ENCODE results near the gene TH.
"Not testable (repeated sequence)": the region's sequence is repeated elsewhere in the genome, so short reads cannot be mapped to it uniquely, and the experiment has no call there.

TH gene

DNA sequence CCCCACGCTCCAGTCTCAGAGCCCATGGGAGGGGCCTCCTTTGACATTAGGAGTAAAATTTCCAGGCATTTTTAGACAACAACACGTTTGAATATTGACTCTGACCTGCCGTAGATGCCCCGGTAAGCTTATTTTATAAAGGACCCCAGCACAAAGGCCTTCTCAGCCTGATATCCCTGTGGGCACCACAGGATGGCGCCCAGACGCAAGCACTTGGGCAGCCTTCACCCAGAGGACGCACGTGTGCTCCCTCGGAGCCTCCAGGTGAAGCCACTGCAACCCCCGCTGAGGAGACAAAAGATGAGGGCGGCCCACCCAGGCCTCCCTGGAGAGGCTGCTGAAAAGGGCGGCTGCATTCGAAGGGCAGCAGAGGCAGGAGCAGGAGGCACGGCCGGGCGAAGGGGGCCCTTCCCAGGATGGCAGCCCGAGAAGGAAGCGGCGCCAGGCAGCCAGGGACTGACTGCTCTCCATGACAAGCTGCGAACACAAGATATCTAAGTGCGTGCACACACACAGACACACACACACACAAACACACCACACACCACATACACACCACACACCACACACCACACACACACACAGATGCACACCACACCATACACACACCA, 15.2 kb upstream of the TH start:
- H3K4me3 ChIP-seq (ENCODE audit: insufficient read depth, low read depth, low read length, poor library complexity, severe bottlenecking), result no peak overlapping the region

DNA sequence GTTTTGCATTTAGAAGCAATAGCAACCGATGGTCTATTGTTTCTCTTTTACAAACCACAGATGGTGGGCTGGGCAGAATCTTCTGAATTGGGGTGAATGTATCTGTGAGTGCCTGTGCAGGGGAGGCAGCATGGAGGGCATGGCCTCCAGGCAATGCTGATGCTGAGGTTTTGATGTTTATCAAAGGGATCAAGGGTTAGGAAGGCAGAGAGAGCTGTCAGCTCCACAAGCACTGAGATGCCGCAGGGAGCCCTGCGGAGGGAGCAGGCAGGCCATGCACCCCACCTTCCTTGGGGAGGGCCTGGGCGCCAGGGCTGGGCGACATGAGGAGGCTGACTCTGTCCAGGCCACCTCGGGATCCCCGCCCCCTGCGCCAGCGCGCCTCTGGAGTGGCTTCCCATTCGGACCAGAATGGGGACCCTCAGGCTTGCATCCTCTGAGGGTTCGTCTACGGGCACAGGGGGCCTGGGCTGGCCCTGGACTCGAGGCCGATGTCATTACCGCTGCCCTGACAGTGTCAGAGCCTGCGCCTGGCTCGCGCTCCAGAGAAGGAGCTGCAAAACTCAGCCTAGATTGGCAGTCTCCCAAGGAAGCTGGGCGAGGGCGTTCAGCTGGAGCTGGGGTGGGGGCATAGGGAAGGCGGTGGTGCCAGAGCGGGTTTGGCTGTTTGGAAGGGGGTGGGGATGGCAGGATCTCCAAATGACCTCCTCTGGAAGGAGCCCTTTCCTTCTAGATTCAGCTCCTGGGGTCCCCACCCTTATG, 13.9 kb upstream of the TH start:
- H3K4me3 ChIP-seq (ENCODE audit: insufficient read depth, low read depth, low read length, poor library complexity, severe bottlenecking), result no peak overlapping the region
- H3K9me3 ChIP-seq (ENCODE audit: control insufficient read depth, low read length), result no peaks in the 10 kb centered on the region
- peaks cover 2% of the 10 kb centered on the region for H3K4me1 ChIP-seq (ENCODE audit: control insufficient read depth, insufficient read depth, low read length, poor library complexity, severe bottlenecking)
- no peak overlapping the region for H3K27ac ChIP-seq (ENCODE audit: insufficient read depth, low read length, poor library complexity, severe bottlenecking)
- H3K27me3 ChIP-seq (replicated peaks; ENCODE audit: control insufficient read depth, insufficient read depth, low read length, poor library complexity, severe bottlenecking), result no peaks in the 10 kb centered on the region
- DNase-seq, result no peak
- H3K36me3 ChIP-seq (ENCODE audit: control insufficient read depth, insufficient read depth, low read length), result no peaks in the 10 kb centered on the region

More for the DNA sequence above, 15.2 kb upstream of the TH start:
- peaks cover 2% of the 10 kb centered on the region for H3K4me1 ChIP-seq (ENCODE audit: control insufficient read depth, insufficient read depth, low read length, poor library complexity, severe bottlenecking)
- no peak overlapping the region for H3K27ac ChIP-seq (ENCODE audit: insufficient read depth, low read length, poor library complexity, severe bottlenecking)
- no peaks in the 10 kb centered on the region for H3K9me3 ChIP-seq (ENCODE audit: control insufficient read depth, low read length)
- peak in 1 of 3 donors; percentile 12 for DNase-seq
- H3K27me3 ChIP-seq (replicated peaks; ENCODE audit: control insufficient read depth, insufficient read depth, low read length, poor library complexity, severe bottlenecking), result no peaks in the 10 kb centered on the region
- no peaks in the 10 kb centered on the region for H3K36me3 ChIP-seq (ENCODE audit: control insufficient read depth, insufficient read depth, low read length)

DNA sequence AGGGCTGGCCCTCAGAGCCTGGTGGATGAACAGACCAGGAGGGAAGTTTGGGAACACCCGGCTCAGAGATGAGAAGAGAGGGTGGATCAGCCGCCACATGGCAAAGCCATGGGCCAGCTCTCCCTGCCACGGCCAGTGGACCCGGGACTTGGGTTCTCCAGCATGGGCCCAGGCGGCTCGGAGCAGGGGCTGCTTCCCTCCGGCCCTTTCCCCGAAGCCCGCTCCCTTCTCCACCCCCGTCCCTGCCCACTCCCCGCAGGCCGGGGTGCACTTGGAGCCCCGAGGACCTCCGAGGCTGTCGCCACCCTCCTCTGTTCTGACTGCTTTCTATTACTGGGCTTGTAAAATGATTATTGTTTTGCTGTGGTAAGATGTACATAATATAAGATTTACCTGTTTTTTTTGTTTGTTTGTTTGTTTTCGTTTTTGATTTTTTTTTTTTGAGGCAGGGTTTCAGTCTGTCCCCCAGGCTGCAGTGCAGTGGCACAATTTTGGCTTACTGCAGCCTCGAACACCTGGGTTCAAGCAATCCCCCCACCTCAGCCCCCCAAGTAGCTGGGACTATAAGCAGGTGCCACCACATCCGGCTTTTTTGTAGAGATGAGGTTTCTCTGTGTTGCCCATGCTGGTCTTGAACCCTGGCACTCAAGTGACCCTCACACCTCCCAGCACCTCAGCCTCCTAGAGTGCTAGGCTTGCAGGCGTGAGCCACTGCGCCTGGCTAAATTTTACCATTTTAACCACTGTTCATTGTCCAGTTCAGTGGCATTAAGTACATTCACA, 11.3 kb upstream of the TH start:
- Histone ChIP-seq H3K36me3 (ENCODE audit: control insufficient read depth, insufficient read depth, low read length) (no peaks in the 10 kb centered on the region), H3K9me3 (ENCODE audit: control insufficient read depth, low read length) (no peaks in the 10 kb centered on the region), H3K4me3 (ENCODE audit: insufficient read depth, low read depth, low read length, poor library complexity, severe bottlenecking) (no peak overlapping the region), H3K4me1 (ENCODE audit: control insufficient read depth, insufficient read depth, low read length, poor library complexity, severe bottlenecking) (peaks cover 2% of the 10 kb centered on the region), H3K27ac (ENCODE audit: insufficient read depth, low read length, poor library complexity, severe bottlenecking) (no peak overlapping the region), H3K27me3 (replicated peaks; ENCODE audit: control insufficient read depth, insufficient read depth, low read length, poor library complexity, severe bottlenecking) (no peaks in the 10 kb centered on the region)
- no peak for DNase-seq

DNA sequence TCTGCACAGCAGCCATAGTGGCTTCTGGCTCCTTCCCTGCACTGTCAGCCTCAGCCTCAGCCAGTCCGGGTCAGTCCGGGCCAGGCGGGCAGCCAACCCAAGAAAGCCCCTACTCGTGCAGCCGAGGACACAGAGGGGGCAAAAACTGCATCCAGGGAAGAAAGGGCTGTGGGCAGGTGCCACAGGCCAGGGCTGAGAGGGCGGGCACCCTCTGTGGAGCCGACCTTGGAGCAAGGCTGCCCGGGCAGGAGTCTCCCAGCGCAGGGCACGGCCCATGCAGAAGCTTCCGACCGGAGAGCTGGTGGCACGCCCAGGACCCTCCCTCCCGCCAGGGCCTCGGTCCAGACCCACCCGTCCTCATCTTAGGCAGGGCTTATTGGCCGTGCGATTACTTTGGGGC, 10.5 kb upstream of the TH start:
- no peak for DNase-seq
- H3K27ac ChIP-seq (ENCODE audit: insufficient read depth, low read length, poor library complexity, severe bottlenecking), result no peak overlapping the region
- H3K4me3 ChIP-seq (ENCODE audit: insufficient read depth, low read depth, low read length, poor library complexity, severe bottlenecking), result no peak overlapping the region
- H3K27me3 ChIP-seq (replicated peaks; ENCODE audit: control insufficient read depth, insufficient read depth, low read length, poor library complexity, severe bottlenecking), result no peaks in the 10 kb centered on the region
- no peaks in the 10 kb centered on the region for H3K36me3 ChIP-seq (ENCODE audit: control insufficient read depth, insufficient read depth, low read length)
- H3K9me3 ChIP-seq (ENCODE audit: control insufficient read depth, low read length), result no peaks in the 10 kb centered on the region
- peaks cover 2% of the 10 kb centered on the region for H3K4me1 ChIP-seq (ENCODE audit: control insufficient read depth, insufficient read depth, low read length, poor library complexity, severe bottlenecking)

DNA sequence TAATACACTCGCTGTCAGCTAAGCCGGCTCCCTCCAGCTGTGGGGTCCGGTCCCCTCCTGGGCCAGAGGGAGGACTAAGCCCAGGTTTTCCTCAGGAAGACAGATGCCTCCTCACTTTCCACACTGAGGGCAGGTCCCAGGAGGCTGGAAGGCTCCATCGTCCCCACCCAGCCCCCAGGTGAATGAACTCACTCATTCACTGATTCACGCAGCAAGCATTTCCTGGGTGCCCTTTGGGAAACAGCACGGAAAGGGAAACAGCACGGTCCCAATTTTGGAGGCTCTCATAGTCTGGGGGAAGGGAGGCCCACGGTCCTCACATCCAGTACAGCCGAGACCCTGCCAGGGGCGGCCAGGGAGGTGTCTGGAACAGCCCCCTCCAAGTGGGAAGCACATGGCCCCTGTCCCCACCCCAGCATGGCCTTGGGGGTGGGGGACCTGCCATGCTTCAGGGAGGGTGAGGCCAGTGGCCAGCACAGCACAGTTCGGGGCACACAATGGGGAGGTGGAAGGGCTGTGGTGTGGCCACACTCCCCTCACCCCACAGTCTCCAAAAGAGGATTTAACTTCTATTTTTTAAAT, 9.3 kb upstream of the TH start:
- no peak for DNase-seq
- Histone ChIP-seq H3K4me3 (ENCODE audit: insufficient read depth, low read depth, low read length, poor library complexity, severe bottlenecking) (no peak overlapping the region), H3K27me3 (replicated peaks; ENCODE audit: control insufficient read depth, insufficient read depth, low read length, poor library complexity, severe bottlenecking) (no peaks in the 10 kb centered on the region), H3K9me3 (ENCODE audit: control insufficient read depth, low read length) (no peaks in the 10 kb centered on the region), H3K27ac (ENCODE audit: insufficient read depth, low read length, poor library complexity, severe bottlenecking) (no peak overlapping the region), H3K4me1 (ENCODE audit: control insufficient read depth, insufficient read depth, low read length, poor library complexity, severe bottlenecking) (no peaks in the 10 kb centered on the region), H3K36me3 (ENCODE audit: control insufficient read depth, insufficient read depth, low read length) (no peaks in the 10 kb centered on the region)

DNA sequence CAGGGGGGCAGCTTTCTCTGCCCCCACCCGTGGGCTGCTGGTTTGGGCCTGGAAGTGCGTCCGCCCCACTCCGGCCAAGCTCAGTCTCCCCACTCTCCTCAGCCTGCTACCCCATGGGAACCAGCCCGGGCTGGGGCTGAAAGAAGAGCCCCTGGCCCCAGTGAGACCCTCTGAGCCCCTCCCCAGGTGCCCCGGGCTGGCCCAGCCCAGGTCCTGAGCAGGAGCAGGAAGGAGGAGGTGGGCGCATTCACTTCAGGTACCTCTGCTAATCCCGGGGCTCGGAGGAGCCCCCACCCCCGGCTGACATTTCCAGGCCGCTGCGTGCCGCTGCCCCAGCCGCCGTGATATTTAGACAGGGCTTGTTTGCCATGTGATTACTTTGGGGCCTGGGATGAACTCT, 8.7 kb upstream of the TH start:
- Histone ChIP-seq H3K9me3 (ENCODE audit: control insufficient read depth, low read length) (no peaks in the 10 kb centered on the region), H3K27ac (ENCODE audit: insufficient read depth, low read length, poor library complexity, severe bottlenecking) (no peak overlapping the region), H3K36me3 (ENCODE audit: control insufficient read depth, insufficient read depth, low read length) (no peaks in the 10 kb centered on the region), H3K27me3 (replicated peaks; ENCODE audit: control insufficient read depth, insufficient read depth, low read length, poor library complexity, severe bottlenecking) (no peaks in the 10 kb centered on the region), H3K4me1 (ENCODE audit: control insufficient read depth, insufficient read depth, low read length, poor library complexity, severe bottlenecking) (no peaks in the 10 kb centered on the region), H3K4me3 (ENCODE audit: insufficient read depth, low read depth, low read length, poor library complexity, severe bottlenecking) (no peak overlapping the region)
- no peak for DNase-seq

DNA sequence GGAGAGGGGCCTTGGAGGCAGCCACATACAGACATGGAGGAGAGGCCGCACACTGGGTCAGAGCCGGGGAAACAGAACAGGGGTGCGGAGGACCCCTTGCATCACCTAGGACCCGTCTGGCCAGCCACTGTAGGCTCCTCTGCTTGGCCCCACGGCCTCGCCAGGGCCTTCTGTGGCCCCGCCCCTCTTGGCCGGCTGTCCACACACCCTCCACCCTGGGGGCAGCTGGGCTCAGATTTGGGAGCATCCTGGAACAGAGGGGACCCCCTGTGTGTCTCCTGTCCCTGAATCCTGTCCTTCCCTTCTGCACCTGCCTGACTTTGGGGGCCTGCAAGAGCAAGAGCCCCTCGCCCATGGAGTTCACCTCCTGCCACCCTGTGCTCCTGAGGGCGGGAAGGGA, 7.9 kb upstream of the TH start:
- no peaks in the 10 kb centered on the region for H3K4me1 ChIP-seq (ENCODE audit: control insufficient read depth, insufficient read depth, low read length, poor library complexity, severe bottlenecking)
- DNase-seq, result no peak
- no peaks in the 10 kb centered on the region for H3K36me3 ChIP-seq (ENCODE audit: control insufficient read depth, insufficient read depth, low read length)
- H3K27me3 ChIP-seq (replicated peaks; ENCODE audit: control insufficient read depth, insufficient read depth, low read length, poor library complexity, severe bottlenecking), result no peaks in the 10 kb centered on the region
- H3K9me3 ChIP-seq (ENCODE audit: control insufficient read depth, low read length), result no peaks in the 10 kb centered on the region
- H3K4me3 ChIP-seq (ENCODE audit: insufficient read depth, low read depth, low read length, poor library complexity, severe bottlenecking), result no peak overlapping the region
- no peak overlapping the region for H3K27ac ChIP-seq (ENCODE audit: insufficient read depth, low read length, poor library complexity, severe bottlenecking)

DNA sequence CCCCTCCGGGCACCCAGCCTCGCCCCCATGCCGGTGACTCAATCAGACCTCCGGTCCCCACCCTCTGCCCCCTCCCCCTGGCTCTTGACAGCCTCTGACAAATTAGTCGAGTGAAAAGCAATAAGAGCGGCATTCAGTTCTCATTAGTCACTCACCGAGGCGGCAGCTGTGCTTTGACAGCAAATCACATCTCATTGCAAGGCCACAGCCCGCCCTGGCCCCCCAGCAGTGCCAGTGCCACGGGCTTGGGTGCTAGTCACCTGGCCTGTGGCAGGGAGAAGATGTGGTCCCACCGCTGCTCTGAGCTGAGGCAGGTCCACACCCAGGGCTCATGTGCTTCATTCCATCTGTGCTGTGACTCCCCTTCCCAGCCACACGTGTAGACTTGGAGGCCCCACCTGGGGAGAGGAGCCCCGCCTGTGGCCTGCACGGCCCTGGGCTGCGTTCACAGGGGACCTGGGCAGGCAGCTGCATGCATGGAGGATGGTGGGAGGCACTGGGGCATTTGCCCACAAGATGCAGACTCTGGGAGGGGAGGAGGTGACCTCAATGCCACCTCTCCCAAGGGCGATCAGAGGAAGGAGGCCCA, 7.4 kb upstream of the TH start:
- no peaks in the 10 kb centered on the region for H3K4me1 ChIP-seq (ENCODE audit: control insufficient read depth, insufficient read depth, low read length, poor library complexity, severe bottlenecking)
- no peaks in the 10 kb centered on the region for H3K9me3 ChIP-seq (ENCODE audit: control insufficient read depth, low read length)
- H3K27me3 ChIP-seq (replicated peaks; ENCODE audit: control insufficient read depth, insufficient read depth, low read length, poor library complexity, severe bottlenecking), result no peaks in the 10 kb centered on the region
- DNase-seq, result no peak
- no peak overlapping the region for H3K27ac ChIP-seq (ENCODE audit: insufficient read depth, low read length, poor library complexity, severe bottlenecking)
- H3K4me3 ChIP-seq (ENCODE audit: insufficient read depth, low read depth, low read length, poor library complexity, severe bottlenecking), result no peak overlapping the region
- H3K36me3 ChIP-seq (ENCODE audit: control insufficient read depth, insufficient read depth, low read length), result no peaks in the 10 kb centered on the region

DNA sequence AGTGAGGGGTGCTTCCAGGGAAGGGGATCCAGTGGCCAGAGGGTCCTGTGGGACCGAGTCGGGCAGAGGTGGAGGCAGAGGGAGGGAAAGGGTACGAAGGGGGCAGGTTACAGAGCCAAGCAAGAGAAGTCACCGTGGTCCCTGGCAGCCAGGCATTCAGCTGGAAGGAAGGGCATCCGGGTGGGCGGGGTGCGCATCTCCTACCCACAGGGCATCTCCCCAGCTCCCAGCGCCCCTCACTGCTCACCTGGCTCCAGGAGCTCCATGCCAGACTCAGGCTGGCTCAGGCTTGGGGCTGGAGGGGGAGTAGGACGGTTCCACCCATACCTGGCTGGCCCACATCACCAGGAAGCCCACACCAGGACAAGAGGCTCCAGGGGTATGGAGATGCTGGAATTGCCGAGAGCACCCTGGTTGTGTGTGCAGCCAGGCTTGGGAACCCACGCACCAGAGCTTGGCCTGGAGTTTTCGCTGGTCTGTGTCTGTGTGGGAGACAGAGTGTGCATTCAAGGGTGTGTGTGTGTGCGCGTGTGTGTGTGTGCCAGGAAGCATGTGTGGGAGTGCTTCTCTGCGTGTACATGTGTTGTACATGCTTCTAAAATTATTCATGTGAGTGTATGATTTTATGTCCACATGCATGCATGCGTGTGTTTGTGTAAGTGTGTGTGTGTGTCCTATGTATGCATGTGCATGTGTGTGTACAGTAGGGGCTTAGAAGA, 6.6 kb upstream of the TH start:
- DNase-seq; H3K27me3 ChIP-seq (replicated peaks; ENCODE audit: control insufficient read depth, insufficient read depth, low read length, poor library complexity, severe bottlenecking); H3K36me3 ChIP-seq (ENCODE audit: control insufficient read depth, insufficient read depth, low read length); H3K4me1 ChIP-seq (ENCODE audit: control insufficient read depth, insufficient read depth, low read length, poor library complexity, severe bottlenecking); H3K4me3 ChIP-seq (ENCODE audit: insufficient read depth, low read depth, low read length, poor library complexity, severe bottlenecking); H3K27ac ChIP-seq (ENCODE audit: insufficient read depth, low read length, poor library complexity, severe bottlenecking); H3K9me3 ChIP-seq (ENCODE audit: control insufficient read depth, low read length): not testable (repeated sequence)

Measured in effector memory CD4-positive, alpha-beta T cell (primary cell).